Mesothelial cell of epicardium (in vitro differentiated cells): ENCODE measurements around the gene NFKB1. TPM values are rescaled to one million over a fixed set of nuclear protein-coding genes. Genes with fewer than 3 reads are reported as not detected.

Experiments used
- DNase-seq, 2 experiments: peaks; one replicate each; pipeline ENCODE4 v3.0.0; 2021; ENCODE audit warnings: low spot score in 2 of 2; ENCODE audit not compliant: unreplicated experiment in 2 of 2
- H3K27ac Mint-ChIP-seq: 2 replicates; pipeline ENCODE4 v1.8.0; 2021; ENCODE audit warnings: mixed read lengths
- H3K27me3 Mint-ChIP-seq: 2 replicates; pipeline ENCODE4 v1.8.0; 2021; ENCODE audit warnings: low read depth, mixed read lengths
- H3K36me3 Mint-ChIP-seq: 2 replicates; pipeline ENCODE4 v1.8.0; 2021; ENCODE audit warnings: mixed read lengths
- H3K4me1 Mint-ChIP-seq: 2 replicates; pipeline ENCODE4 v1.8.0; 2021; ENCODE audit warnings: mixed read lengths
- H3K4me3 Mint-ChIP-seq: 2 replicates; pipeline ENCODE4 v1.8.0; 2021; ENCODE audit warnings: mild to moderate bottlenecking, moderate library complexity, mixed read lengths
- H3K9me3 Mint-ChIP-seq: 2 replicates; pipeline ENCODE4 v1.8.0; 2021; ENCODE audit warnings: mixed read lengths
- CTCF ChIP-seq: fragments of 200-600 bp; sonication (generic); IDR thresholded peaks from one replicate; pipeline ENCODE4 v1.5.0; 2021; ENCODE audit warnings: antibody characterized with exemption; ENCODE audit not compliant: unreplicated experiment
- total RNA-seq: library from RNA; stranded (reverse); gene quantifications from 3 replicates; pipeline ENCODE4 v1.2.1, GENCODE V29; 2021

NFKB1 gene
- total RNA-seq, 1 donor from 2014 or later: 30.9 TPM

- H3K27ac Mint-ChIP-seq: no peak overlapping the region
- H3K4me1 Mint-ChIP-seq: peaks cover 41% of the 10 kb centered on the region
- H3K4me3 Mint-ChIP-seq: no peak overlapping the region
- no peak for TF ChIP-seq CTCF
- H3K9me3 Mint-ChIP-seq: no peaks in the 10 kb centered on the region
- no peaks in the 10 kb centered on the region for H3K36me3 Mint-ChIP-seq
- no peaks in the 10 kb centered on the region for H3K27me3 Mint-ChIP-seq
- DNase-seq: no peak
Measured at GRCh38 chr4:102504941-102505340, 3.8 kb downstream of the NFKB1 start.

- Mint-ChIP-seq H3K9me3 (no peaks in the 10 kb centered on the region), H3K36me3 (no peaks in the 10 kb centered on the region), H3K4me1 (peaks cover 36% of the 10 kb centered on the region), H3K4me3 (no peak overlapping the region), H3K27ac (no peak overlapping the region), H3K27me3 (no peaks in the 10 kb centered on the region)
- no peak for DNase-seq
- TF ChIP-seq CTCF: no peak
Measured at GRCh38 chr4:102505708-102506107, 4.5 kb downstream of the NFKB1 start.

GRCh38 chr4:102506523-102506922 is 5.4 kb downstream of the NFKB1 start:
- no peak overlapping the region for H3K4me3 Mint-ChIP-seq
- H3K36me3 Mint-ChIP-seq: peaks cover 1% of the 10 kb centered on the region
- no peak overlapping the region for H3K27ac Mint-ChIP-seq
- peaks cover 36% of the 10 kb centered on the region for H3K4me1 Mint-ChIP-seq
- no peak for TF ChIP-seq CTCF
- no peaks in the 10 kb centered on the region for H3K27me3 Mint-ChIP-seq
- H3K9me3 Mint-ChIP-seq: no peaks in the 10 kb centered on the region
- DNase-seq: no peak

GRCh38 chr4:102511830-102512605 is 10.9 kb downstream of the NFKB1 start:
- Mint-ChIP-seq H3K27ac (no peak overlapping the region), H3K4me3 (no peak overlapping the region), H3K36me3 (peaks cover 26% of the 10 kb centered on the region), H3K9me3 (peaks cover 24% of the 10 kb centered on the region), H3K4me1 (peaks cover 2% of the 10 kb centered on the region), H3K27me3 (no peaks in the 10 kb centered on the region)
- TF ChIP-seq CTCF: no peak
- DNase-seq: no peak

- DNase-seq: no peak
- Mint-ChIP-seq H3K9me3 (peaks cover 26% of the 10 kb centered on the region), H3K36me3 (peaks cover 27% of the 10 kb centered on the region), H3K27ac (no peak overlapping the region), H3K4me1 (no peaks in the 10 kb centered on the region), H3K27me3 (no peaks in the 10 kb centered on the region), H3K4me3 (no peak overlapping the region)
- no peak for TF ChIP-seq CTCF
Measured at GRCh38 chr4:102514298-102514964, 13.3 kb downstream of the NFKB1 start.
